Endothelial cell of umbilical vein (primary cell): ENCODE measurements around the gene ZNF319. TPM values are rescaled to one million over a fixed set of nuclear protein-coding genes. Genes with fewer than 3 reads are reported as not detected.

ENCODE experiments used
- BruUV-seq: library from RNA; stranded (reverse); fragments of 400-500 nt; replicated peaks from 2 replicates; lab custom pipeline; 2021; lab: Mats Ljungman, UMichigan
- CTCF ChIA-PET: fragments of 300-600, 350-600 bp; sonication (Branson Sonifier 250); formaldehyde crosslinking; loops from one replicate; lab custom pipeline; 2021; ENCODE audit warnings: antibody characterized with exemption, inconsistent platforms; lab: Charles Lee
- POLR2A ChIA-PET: fragments of 300-600, 350-600 bp; sonication (Branson Sonifier 250); formaldehyde crosslinking; loops from one replicate; lab custom pipeline; 2021; ENCODE audit warnings: antibody characterized with exemption, inconsistent platforms; lab: Charles Lee
- DNase-seq: peaks from one replicate; pipeline ENCODE4 v3.0.0-alpha.2; 2011; ENCODE audit warnings: low read depth, low spot score
- FAIRE-seq: peaks from 2 replicates; lab custom pipeline; 2011; peaks lifted over from hg19 to GRCh38; lab: Jason Lieb, UNC
- H2AFZ ChIP-seq: 2 replicates; pipeline ENCODE4 v1.6.0; 2012; ENCODE audit warnings: low read depth, low read length, control low read depth, inconsistent platforms
- H3K27ac ChIP-seq: 2 replicates; pipeline ENCODE4 v1.5.1; 2011; ENCODE audit warnings: low read depth, mild to moderate bottlenecking, control low read depth, low read length, moderate library complexity; ENCODE audit not compliant: insufficient read depth
- H3K27me3 ChIP-seq, 2 experiments: 2 replicates each; pipeline versions ENCODE4 v1.6.0 to v1.6.1; 2011; ENCODE audit warnings: low read length in 2 of 2, mixed read lengths in 1 of 2; ENCODE audit not compliant: control insufficient read depth in 2 of 2, insufficient read depth in 2 of 2
- H3K36me3 ChIP-seq, 2 experiments: 2 replicates in 1 of 2; 3 replicates in 1 of 2; pipeline ENCODE4 v1.5.1; 2011; ENCODE audit warnings: low read length in 2 of 2, mild to moderate bottlenecking in 1 of 2, moderate library complexity in 1 of 2; ENCODE audit not compliant: control insufficient read depth in 2 of 2, insufficient read depth in 2 of 2; ENCODE audit errors: extremely low read depth in 1 of 2
- H3K4me1 ChIP-seq: 3 replicates; pipeline ENCODE4 v1.5.1; 2011; ENCODE audit warnings: mild to moderate bottlenecking, low read length; ENCODE audit not compliant: control insufficient read depth, insufficient read depth; ENCODE audit errors: extremely low read depth
- H3K4me2 ChIP-seq: 2 replicates; pipeline ENCODE4 v1.6.1; 2011; ENCODE audit warnings: low read length, control low read depth, mixed read lengths; ENCODE audit not compliant: insufficient read depth
- H3K4me3 ChIP-seq, 3 experiments: fragments of 200-600 bp in 1 of 3; sonication (generic), shearing (Covaris generic) in 1 of 3; replicated peaks in 1 of 3; 2 replicates each; pipeline ENCODE4 v1.5.1; 2011 to 2016; ENCODE audit warnings: control low read depth in 3 of 3, low read length in 3 of 3, mild to moderate bottlenecking in 2 of 3, inconsistent platforms in 1 of 3, low read depth in 1 of 3, moderate library complexity in 1 of 3; ENCODE audit not compliant: insufficient read depth in 1 of 3
- H3K79me2 ChIP-seq: 2 replicates; pipeline ENCODE4 v1.6.0; 2012; ENCODE audit warnings: low read length, inconsistent platforms; ENCODE audit not compliant: control insufficient read depth, insufficient read depth
- H3K9ac ChIP-seq: replicated peaks from 2 replicates; pipeline ENCODE3; 2011; ENCODE audit warnings: low read length, control low read depth; ENCODE audit not compliant: insufficient read depth; ENCODE audit errors: extremely low read depth
- H3K9me1 ChIP-seq: replicated peaks from 3 replicates; pipeline ENCODE4 v1.6.0; 2011; ENCODE audit warnings: mild to moderate bottlenecking, low read length; ENCODE audit not compliant: control insufficient read depth, insufficient read depth; ENCODE audit errors: extremely low read depth
- H3K9me3 ChIP-seq: replicated peaks from 2 replicates; pipeline ENCODE4 v1.5.1; 2012; ENCODE audit warnings: low read length, inconsistent platforms; ENCODE audit not compliant: control insufficient read depth, insufficient read depth
- H4K20me1 ChIP-seq: replicated peaks from 2 replicates; pipeline ENCODE3; 2011; ENCODE audit warnings: mild to moderate bottlenecking, low read length; ENCODE audit not compliant: control insufficient read depth, insufficient read depth; ENCODE audit errors: extremely low read depth
- CTCF ChIP-seq, 2 donors: IDR thresholded peaks; 1 replicate in 1 of 2; 2 replicates in 1 of 2; pipeline ENCODE4 v1.5.1; 2011; ENCODE audit warnings: low read length in 2 of 2, mild to moderate bottlenecking in 2 of 2, moderate library complexity in 2 of 2, control low read depth in 1 of 2, inconsistent platforms in 1 of 2, low read depth in 1 of 2; ENCODE audit not compliant: insufficient read depth in 1 of 2; ENCODE audit errors: extremely low read depth in 1 of 2
- EZH2 ChIP-seq: IDR thresholded peaks from 2 replicates; pipeline ENCODE4 v1.6.1; 2012; ENCODE audit warnings: borderline replicate concordance, low read depth, mild to moderate bottlenecking, moderate library complexity, low read length, inconsistent platforms; ENCODE audit not compliant: severe bottlenecking
- FOS ChIP-seq: IDR thresholded peaks from 2 replicates; pipeline ENCODE4 v1.6.1; 2011; ENCODE audit warnings: mild to moderate bottlenecking, low read length, moderate library complexity, borderline replicate concordance; ENCODE audit not compliant: insufficient read depth
- GATA2 ChIP-seq: IDR thresholded peaks from 2 replicates; pipeline ENCODE4 v1.7.0; 2011; ENCODE audit warnings: low read depth, mild to moderate bottlenecking, moderate library complexity, mixed read lengths, low read length; ENCODE audit not compliant: insufficient read length, insufficient read depth
- JUN ChIP-seq: IDR thresholded peaks from 2 replicates; pipeline ENCODE4 v1.6.1; 2011; ENCODE audit warnings: borderline replicate concordance, low read depth; ENCODE audit not compliant: insufficient read length, insufficient read depth
- MAX ChIP-seq: IDR thresholded peaks from 2 replicates; pipeline ENCODE4 v1.6.1; 2011; ENCODE audit not compliant: insufficient read depth, insufficient read length
- MYC ChIP-seq: IDR thresholded peaks from one replicate; pipeline ENCODE4 v1.6.1; 2011; ENCODE audit warnings: mild to moderate bottlenecking, low read depth, low read length
- POLR2A ChIP-seq: IDR thresholded peaks from 2 replicates; pipeline ENCODE4 v1.6.1; 2012; ENCODE audit warnings: low read depth, mild to moderate bottlenecking, control low read depth, low read length
- POLR2AphosphoS5 ChIP-seq: IDR thresholded peaks from 2 replicates; pipeline ENCODE4 v1.6.1; 2012; ENCODE audit warnings: low read depth, mild to moderate bottlenecking, control low read depth, low read length, moderate library complexity; ENCODE audit not compliant: insufficient read depth
- dilution Hi-C: fragments of 300-500 bp; cut with MboI; formaldehyde crosslinking; loops from one replicate; pipeline ENCODE4 v1.15.0; 2019; ENCODE audit warnings: low sequenced_read_pairs; ENCODE audit not compliant: extremely low pct_ligation_motif_present
- intact Hi-C: fragments of 100-400 bp; cut with micrococcal nuclease; formaldehyde crosslinking; loops from one replicate; pipeline ENCODE4 v1.10.0; 2022
- polyA plus RNA-seq, 4 experiments: library from polyadenylated mRNA; depleted of rRNA in 3 of 4; stranded (reverse) in 3 of 4; unstranded in 1 of 4; fragments of >200 nt; gene quantifications; 2 replicates each; pipeline versions ENCODE4 v1.2.1 to v1.2.3, GENCODE V29; 2011 to 2012; ENCODE audit warnings: missing spikeins in 1 of 4
- total RNA-seq: library from RNA; stranded (reverse); gene quantifications from 2 replicates; pipeline ENCODE4 v1.2.3, GENCODE V29; 2021

Gene ZNF319
- total and polyA plus RNA-seq, 2 donors (not counting 3 experiments of a cell fraction or from before 2014, with no cell fraction given) = 5.4 to 9.9 TPM

GRCh38 chr16:57997528-57998265, 2.8 kb downstream of the ZNF319 start:
- ChIA-PET POLR2A (no interaction called here), CTCF (interaction anchor here (1.3 to 1.9 kb wide), 3 partner anchors 10 to 202 kb away, joined by 3 to 8 read pairs (median 3); no protein-coding TSS in a partner anchor)
- FAIRE-seq = no peak
- dilution Hi-C loops = no loop called here
- Histone ChIP-seq H2AFZ (no peak overlapping the region), H3K79me2 (peaks cover 4% of the 10 kb centered on the region), H3K9me3 (no peaks in the 10 kb centered on the region), H4K20me1 (no peaks in the 10 kb centered on the region), H3K36me3 (peaks cover 2 to 16% of the 10 kb centered on the region in 2 experiments), H3K27ac (no peak overlapping the region), H3K9me1 (no peaks in the 10 kb centered on the region), H3K27me3 (no peaks in the 10 kb centered on the region), H3K4me2 (no peak overlapping the region), H3K9ac (no peak overlapping the region), H3K4me3 (no peak overlapping the region), H3K4me1 (peaks cover 23% of the 10 kb centered on the region)
- DNase-seq = no peak
- BruUV-seq = no TSS peak
- no peak for TF ChIP-seq POLR2A
- intact Hi-C loops = no loop called here

GRCh38 chr16:57997176-57997527, 3.3 kb downstream of the ZNF319 start:
- Histone ChIP-seq H3K9ac (no peak overlapping the region), H4K20me1 (no peaks in the 10 kb centered on the region), H3K9me1 (no peaks in the 10 kb centered on the region), H3K4me2 (no peak overlapping the region), H3K4me3 (no peak overlapping the region), H3K36me3 (peaks cover 0 to 16% of the 10 kb centered on the region in 2 experiments), H3K27me3 (no peaks in the 10 kb centered on the region), H3K79me2 (peaks cover 2% of the 10 kb centered on the region), H3K4me1 (peaks cover 23% of the 10 kb centered on the region), H3K27ac (no peak overlapping the region), H3K9me3 (no peaks in the 10 kb centered on the region), H2AFZ (no peak overlapping the region)
- TF ChIP-seq EZH2 (no peak), FOS (no peak), JUN (no peak), MYC (no peak), MAX (no peak), GATA2 (no peak), POLR2AphosphoS5 (no peak), CTCF (IDR thresholded peaks at IDR 0.05; ENCODE audit: extremely low read depth in 1 of 2, insufficient read depth in 1 of 2, low read depth in 1 of 2, low read length in 2 of 2) (no peak)
- ChIA-PET POLR2A (no interaction called here), CTCF (interaction anchor here (1.9 kb wide), 1 partner anchor 91 kb away, joined by 8 read pairs; no protein-coding TSS in a partner anchor)
- dilution Hi-C loops = no loop called here
- DNase-seq (no peak), FAIRE-seq (no peak)
- intact Hi-C loops = no loop called here
- BruUV-seq = no TSS peak
